Cortex of kidney (tissue), 1 donor: ENCODE results near the gene SECTM1.
"Not testable (repeated sequence)": the region's sequence is repeated elsewhere in the genome, so short reads cannot be mapped to it uniquely, and the experiment has no call there.

Experiments
- DNase-seq: peaks from one replicate; lab custom pipeline; 2025; lab: John Stamatoyannopoulos, UW

SECTM1 gene

DNA sequence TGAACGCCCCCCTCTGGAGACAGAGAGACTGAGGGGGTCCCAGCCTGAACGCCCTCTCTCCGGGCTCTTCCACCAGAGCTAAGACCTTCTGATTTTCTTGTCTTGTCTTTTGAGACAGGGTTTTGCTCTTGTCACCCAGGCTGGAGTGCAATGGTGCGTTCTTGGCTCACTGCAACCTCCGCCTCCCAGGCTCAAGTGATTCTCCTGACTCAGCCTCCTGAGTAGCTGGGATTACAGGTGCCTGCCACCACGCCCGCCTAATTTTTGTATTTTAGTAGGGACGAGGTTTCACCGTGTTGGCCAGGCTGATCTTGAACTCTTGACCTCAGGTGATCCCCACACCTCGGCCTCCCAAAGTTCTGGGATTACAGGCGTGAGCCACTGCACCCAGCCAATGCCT lies 14.4 kb upstream of the SECTM1 start:
- not testable (repeated sequence) for DNase-seq

DNA sequence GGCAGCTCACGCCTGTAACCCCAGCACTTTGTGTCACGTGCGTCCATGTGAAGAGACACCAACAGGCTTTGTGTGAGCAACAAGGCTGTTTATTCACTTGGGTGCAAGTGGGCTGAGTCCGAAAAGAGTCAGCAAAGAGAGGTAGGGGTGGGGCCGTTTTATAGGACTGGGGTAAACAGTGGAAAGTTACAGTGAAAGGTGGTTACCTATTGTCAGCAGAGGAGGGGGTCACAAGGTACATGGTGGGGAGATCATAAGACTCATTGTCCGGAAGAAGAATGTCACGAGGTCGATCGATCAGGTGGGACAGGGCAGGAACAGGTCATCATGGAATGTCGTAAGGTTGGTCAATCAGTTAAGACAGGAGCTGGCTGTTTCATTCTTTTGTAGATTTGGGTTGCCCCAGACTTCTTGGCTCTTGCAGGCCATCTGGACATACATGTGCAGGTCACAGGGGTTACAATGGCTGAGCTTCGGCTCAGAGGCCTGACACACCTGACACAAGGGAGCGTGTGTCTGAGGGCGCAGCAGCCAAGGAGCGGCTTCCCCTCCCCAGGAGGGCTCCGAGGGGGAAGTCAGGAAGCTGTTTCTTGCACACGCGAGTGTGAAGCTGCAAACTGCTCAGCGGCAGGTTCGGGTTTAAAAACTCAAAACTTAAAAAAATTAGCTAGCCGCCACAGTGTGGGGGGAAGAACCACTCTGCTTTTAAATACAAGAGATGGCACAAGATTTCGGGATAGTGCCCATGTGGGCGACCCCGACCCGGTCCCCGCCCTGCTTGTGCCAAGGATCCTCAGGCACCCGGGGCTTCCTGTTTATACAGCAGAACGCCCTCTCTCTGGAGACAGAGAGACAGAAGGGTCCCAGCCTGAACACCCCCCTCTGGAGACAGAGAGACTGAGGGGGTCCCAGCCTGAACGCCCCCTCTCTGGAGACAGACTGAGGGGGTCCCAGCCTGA lies 13.1 kb upstream of the SECTM1 start:
- DNase-seq = no peak

- DNase-seq = no peak
These were observed 11.8 kb upstream of the SECTM1 start for GRCh38 chr17:82345151-82345976.

DNA sequence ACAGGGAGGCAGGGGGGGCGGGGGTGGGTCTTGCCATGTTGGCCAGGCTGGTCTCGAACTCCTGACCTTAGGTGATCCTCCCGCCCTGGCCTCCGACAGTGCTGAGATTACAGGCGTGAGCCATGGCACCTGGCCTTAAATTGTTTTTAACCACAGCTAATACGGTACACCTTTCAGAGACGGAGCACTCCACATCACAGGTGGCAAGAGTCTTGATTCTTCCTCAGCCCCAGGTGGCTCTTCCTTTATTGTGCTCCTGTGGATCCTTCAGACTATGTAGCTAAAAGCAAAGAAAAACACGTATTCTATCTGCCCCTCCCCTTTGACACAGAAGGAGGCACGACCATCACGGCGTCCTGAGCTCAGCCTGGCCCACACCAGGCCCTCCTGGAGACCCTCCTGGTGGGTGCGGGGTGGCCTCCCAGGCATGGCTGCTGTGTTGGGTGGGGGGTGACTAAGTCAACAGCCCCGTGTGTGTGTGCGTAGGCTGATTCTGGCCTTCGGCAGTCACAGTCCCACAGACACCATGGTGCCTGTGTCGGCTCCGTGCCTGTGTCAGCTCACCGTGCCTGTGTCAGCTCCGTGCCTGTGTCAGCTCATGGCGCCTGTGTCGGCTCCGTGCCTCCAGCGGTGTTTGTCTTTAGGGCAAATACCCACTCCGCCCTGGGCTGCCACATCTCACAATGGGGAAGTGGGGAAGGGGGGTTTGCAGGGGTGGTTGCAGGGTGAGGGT lies 10.8 kb upstream of the SECTM1 start:
- DNase-seq = no peak

DNA sequence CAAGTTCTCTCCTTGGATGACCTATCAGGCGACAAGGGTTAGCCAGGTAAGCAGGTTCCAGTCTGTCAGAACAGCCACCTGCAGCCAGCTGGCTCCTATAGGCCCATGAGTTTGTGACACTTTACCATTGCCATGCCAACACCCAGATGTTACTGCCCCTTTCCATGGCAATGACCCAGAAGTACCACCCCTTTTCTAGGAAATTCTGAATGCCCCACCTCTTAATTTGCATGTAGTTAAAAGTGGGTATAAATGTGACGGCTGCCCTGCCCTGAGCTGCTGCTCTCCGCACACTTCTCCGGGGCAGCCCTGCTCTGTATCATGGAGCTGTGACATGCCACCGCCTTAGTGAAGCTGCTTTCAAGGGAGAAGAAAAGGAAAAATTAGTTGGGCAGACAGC lies 10.0 kb upstream of the SECTM1 start:
- no peak for DNase-seq

GRCh38 chr17:82342361-82343079 lies 9.0 kb upstream of the SECTM1 start:
- DNase-seq = no peak

GRCh38 chr17:82339634-82340580 lies 6.3 kb upstream of the SECTM1 start:
- DNase-seq = no peak

DNA sequence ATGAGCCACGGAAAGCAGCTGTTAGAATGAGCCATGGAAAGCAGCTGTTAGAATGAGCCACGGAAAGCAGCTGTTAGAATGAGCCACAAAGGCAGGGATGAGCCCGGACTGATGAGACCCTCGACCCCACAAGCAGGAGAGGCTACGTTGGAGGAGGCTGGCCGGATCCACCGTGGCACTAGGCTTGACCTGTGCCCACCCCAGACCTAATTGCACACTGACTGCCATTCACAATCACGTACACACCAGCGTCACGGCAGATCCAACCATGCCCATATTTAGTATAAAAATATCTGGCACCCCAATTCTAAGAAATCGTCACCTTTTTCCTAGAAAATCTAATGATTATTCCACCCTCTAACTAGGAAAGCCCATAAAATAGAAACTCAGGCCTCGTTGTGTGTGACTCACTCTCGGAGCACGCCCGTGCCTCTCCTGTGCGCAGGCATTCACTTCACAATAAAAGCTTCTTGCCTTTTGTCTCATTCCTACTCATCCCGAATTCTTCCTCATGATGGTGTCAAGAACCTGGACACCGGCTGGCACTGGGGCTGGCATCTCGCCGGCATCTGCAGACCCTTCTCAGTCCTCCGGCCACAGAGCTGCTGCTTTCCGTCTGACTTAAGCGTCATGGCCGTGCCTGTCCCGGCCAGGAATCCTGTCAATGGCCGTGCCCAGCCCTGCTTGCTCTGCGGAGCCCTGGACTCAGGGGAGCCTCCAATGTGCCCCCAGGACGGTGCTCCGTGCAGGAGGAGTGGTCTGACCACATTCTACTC lies 5.5 kb upstream of the SECTM1 start:
- DNase-seq = no peak

- DNase-seq = no peak
These were observed 1.2 kb upstream of the SECTM1 start for GRCh38 chr17:82334622-82335394.

DNA sequence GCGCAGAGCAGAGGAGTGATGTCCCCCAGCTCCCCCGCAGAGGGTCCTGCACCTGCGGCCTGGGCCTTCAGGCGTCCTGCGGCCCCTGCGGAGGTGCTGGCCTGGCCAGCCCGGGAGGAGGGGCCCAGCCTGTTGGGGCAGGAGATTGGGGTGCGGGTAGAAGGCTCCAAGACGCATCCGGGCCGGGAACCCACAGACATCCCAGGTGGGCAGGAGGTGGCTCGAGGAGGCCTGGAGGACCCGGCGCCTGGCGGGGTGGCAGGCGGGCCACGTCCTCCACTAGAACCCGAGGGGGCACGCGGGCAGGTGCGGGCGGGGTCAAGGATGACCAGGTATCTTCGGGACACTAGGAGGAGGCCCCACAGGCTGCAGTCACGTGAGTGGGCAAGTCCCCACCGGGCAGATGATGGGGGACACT lies 647 bp upstream of the SECTM1 start:
- DNase-seq = no peak

DNA sequence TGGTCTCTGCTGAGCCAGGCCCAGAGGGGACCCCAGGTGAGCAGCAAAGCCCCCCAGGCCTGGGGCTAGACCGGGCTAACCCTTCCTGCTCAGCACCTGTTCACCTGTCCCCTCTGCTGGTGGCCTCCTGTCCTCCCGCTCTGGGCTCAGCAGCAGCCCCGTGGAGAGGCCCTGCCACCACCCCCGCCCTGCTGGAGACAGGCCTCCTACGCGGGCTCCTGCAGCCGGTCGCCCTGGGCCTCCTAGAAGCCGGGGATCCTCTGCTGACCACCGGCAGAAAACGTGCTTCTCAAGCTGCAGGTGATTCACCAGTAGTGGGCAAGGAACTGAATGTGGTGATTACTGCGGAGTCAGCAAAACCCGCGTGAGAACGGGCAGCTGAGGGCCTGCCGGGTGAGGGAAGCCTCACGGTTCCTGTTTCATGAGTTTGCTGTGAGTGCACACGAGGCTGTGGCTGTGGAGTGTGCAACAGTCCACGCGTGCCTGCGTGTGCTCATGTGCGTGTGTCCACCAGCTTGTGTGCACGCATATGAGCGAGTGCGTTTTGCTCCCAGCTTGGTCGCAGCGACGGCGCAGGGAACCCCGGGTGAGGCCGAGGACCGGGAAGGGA lies 792 bp downstream of the SECTM1 start:
- no peak for DNase-seq

- DNase-seq = no peak
These were observed 2.1 kb downstream of the SECTM1 start for GRCh38 chr17:82331345-82331939.

- no peak for DNase-seq
These were observed 3.0 kb downstream of the SECTM1 start for GRCh38 chr17:82330322-82331239.

GRCh38 chr17:82329683-82330321 lies 3.8 kb downstream of the SECTM1 start:
- no peak for DNase-seq

GRCh38 chr17:82328994-82329507 lies 4.5 kb downstream of the SECTM1 start:
- DNase-seq = no peak
